ENCODE results near the gene EXOSC7.

DNA sequence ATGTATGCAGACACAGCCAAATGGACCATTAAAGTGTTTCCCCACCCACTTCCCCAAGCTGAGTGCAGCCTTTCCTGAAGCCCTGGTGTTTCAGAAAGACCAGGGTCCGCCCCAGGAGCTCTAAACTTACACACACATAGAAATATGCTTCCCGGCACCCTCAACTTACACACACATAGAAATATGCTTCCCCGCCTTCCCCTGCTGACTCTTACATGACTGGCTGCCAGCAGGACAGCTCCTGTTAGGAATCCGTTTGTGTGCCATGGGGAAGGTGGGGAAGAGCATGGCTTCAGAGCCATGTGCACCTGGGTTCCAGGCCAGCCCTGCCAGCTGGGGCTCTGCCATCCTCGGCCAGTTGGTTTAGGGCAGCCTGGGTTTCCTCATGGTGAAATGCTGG lies 53.6 kb downstream of the EXOSC7 start:
- TF ChIP-seq CTCF (IDR thresholded peaks at IDR 0.05) (no peak), POLR2A (IDR thresholded peaks at IDR 0.05) (no peak)

Measured in thyroid gland (tissue), 4 donors.